Panc1 (cell line): ENCODE measurements around the gene NDUFS4. TPM values are rescaled to one million over a fixed set of nuclear protein-coding genes. Genes with fewer than 3 reads are reported as not detected.
"Not testable (repeated sequence)": the region's sequence is repeated elsewhere in the genome, so short reads cannot be mapped to it uniquely, and the experiment has no call there.

ENCODE experiments used
- ATAC-seq: fragments of 200-7000 bp; cut with Tn5 transposase; 2 replicates; pipeline ENCODE4 v1.9.1; 2020; ENCODE audit warnings: mild to moderate bottlenecking, moderate library complexity
- BruUV-seq: library from RNA; stranded (reverse); fragments of 400-500 nt; replicated peaks from 2 replicates; lab custom pipeline; 2021; lab: Mats Ljungman, UMichigan
- CTCF ChIA-PET: fragments of 300-600 bp; sonication (Branson Sonifier 250); formaldehyde crosslinking; loops from one replicate; lab custom pipeline; 2022; ENCODE audit warnings: antibody characterized with exemption; lab: Charles Lee
- POLR2A ChIA-PET: fragments of 300-600 bp; sonication (Branson Sonifier 250); formaldehyde crosslinking; loops from one replicate; lab custom pipeline; 2022; ENCODE audit warnings: antibody characterized with exemption; lab: Charles Lee
- DNase-seq: peaks from one replicate; pipeline ENCODE4 v3.0.0-alpha.2; 2010; ENCODE audit warnings: low read depth, low spot score
- H3K27ac ChIP-seq: 2 replicates; pipeline ENCODE4 v1.5.1; 2011; ENCODE audit warnings: mild to moderate bottlenecking, low read length, inconsistent platforms
- H3K27me3 ChIP-seq: fragments of 200-500 bp; sonication (Bioruptor generic); 2 replicates; pipeline ENCODE4 v1.6.0; 2014; ENCODE audit warnings: low read length, inconsistent platforms; ENCODE audit not compliant: control insufficient read depth, insufficient read depth
- H3K36me3 ChIP-seq: fragments of 200-500 bp; sonication (Bioruptor generic); 2 replicates; pipeline ENCODE4 v1.5.1; 2014; ENCODE audit warnings: inconsistent platforms, mild to moderate bottlenecking, low read length, moderate library complexity; ENCODE audit not compliant: control insufficient read depth, insufficient read depth
- H3K4me1 ChIP-seq: 2 replicates; pipeline ENCODE4 v1.5.1; 2011; ENCODE audit warnings: inconsistent platforms, mild to moderate bottlenecking, low read length, moderate library complexity; ENCODE audit not compliant: control insufficient read depth, insufficient read depth
- H3K4me3 ChIP-seq, 2 experiments: 2 replicates each; pipeline ENCODE4 v1.5.1; 2011 to 2012; ENCODE audit warnings: low read depth in 2 of 2, low read length in 2 of 2, mild to moderate bottlenecking in 2 of 2, inconsistent platforms in 1 of 2, moderate library complexity in 1 of 2
- H3K9me3 ChIP-seq: fragments of 200-500 bp; sonication (Bioruptor generic); 2 replicates; pipeline ENCODE4 v1.5.1; 2014; ENCODE audit warnings: low read depth, mild to moderate bottlenecking, inconsistent platforms, low read length, moderate library complexity; ENCODE audit not compliant: control insufficient read depth, insufficient read depth
- POLR2AphosphoS5 ChIP-seq: IDR thresholded peaks from 2 replicates; pipeline ENCODE4 v1.6.1; 2012; ENCODE audit warnings: mild to moderate bottlenecking, low read depth, low read length, moderate library complexity
- SIN3A ChIP-seq: IDR thresholded peaks from 2 replicates; pipeline ENCODE4 v1.6.1; 2012; ENCODE audit warnings: low read depth, mild to moderate bottlenecking, low read length, moderate library complexity, borderline replicate concordance; ENCODE audit not compliant: insufficient read depth
- TCF7L2 ChIP-seq: IDR thresholded peaks from 2 replicates; pipeline ENCODE4 v1.6.1; 2011; ENCODE audit warnings: mild to moderate bottlenecking, low read depth, low read length, inconsistent platforms
- in situ Hi-C: cut with HindIII; loops from 2 replicates; pipeline ENCODE4 v1.10.0; 2016; ENCODE audit warnings: low sequenced_read_pairs, low pct_unique_long_range_greater_than_20kb
- intact Hi-C: fragments of 100-400 bp; cut with micrococcal nuclease; formaldehyde crosslinking; loops from one replicate; pipeline ENCODE4 v1.10.0; 2022; ENCODE audit not compliant: unreplicated experiment
- total RNA-seq: library from RNA; stranded (reverse); gene quantifications from one replicate; pipeline ENCODE4 v1.2.1, GENCODE V29; 2021; ENCODE audit not compliant: unreplicated experiment
- TF ChIP-seq, protein P1 (sequence below): fragments of 450-650 bp; IDR thresholded peaks from 2 replicates; pipeline ENCODE4 v1.5.1; 2017; ENCODE audit warnings: mild to moderate bottlenecking
- TF ChIP-seq, protein P2 (sequence below), 2 experiments: IDR thresholded peaks; 2 replicates each; pipeline ENCODE4 v1.6.1; 2011 to 2012; ENCODE audit warnings: low read depth in 2 of 2, control low read depth in 1 of 2, low read length in 1 of 2, mild to moderate bottlenecking in 1 of 2, moderate library complexity in 1 of 2; ENCODE audit not compliant: insufficient read depth in 1 of 2

NDUFS4 gene
- total RNA-seq, 1 experiment from 2014 or later, result 86.2 TPM

DNA sequence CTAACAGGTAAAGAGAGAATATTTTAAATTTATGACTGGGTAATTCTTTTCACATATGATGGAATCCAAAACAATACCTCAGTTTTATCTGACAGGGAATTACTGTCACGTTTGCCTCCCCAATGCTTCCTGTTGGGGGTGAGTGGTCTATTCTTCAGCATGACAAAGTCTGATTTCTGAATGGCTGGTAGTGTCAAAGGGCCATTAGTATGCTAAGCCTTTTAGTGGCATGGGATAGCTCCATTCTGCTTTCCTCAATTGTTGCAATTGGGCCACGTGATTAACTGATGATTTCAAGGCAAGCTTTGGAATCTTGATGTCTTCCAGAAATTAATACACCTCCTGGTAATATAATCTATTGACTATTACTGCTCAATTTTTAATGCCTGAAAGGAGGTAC lies 14.7 kb upstream of the NDUFS4 start:
- in situ Hi-C loops, result no loop called here
- no peaks in the 10 kb centered on the region for H3K4me1 ChIP-seq
- no peak for DNase-seq
- no peaks in the 10 kb centered on the region for H3K9me3 ChIP-seq
- TF ChIP-seq POLR2AphosphoS5 (no peak), SIN3A (no peak), TCF7L2 (no peak)
- TF ChIP-seq, protein P1, sequence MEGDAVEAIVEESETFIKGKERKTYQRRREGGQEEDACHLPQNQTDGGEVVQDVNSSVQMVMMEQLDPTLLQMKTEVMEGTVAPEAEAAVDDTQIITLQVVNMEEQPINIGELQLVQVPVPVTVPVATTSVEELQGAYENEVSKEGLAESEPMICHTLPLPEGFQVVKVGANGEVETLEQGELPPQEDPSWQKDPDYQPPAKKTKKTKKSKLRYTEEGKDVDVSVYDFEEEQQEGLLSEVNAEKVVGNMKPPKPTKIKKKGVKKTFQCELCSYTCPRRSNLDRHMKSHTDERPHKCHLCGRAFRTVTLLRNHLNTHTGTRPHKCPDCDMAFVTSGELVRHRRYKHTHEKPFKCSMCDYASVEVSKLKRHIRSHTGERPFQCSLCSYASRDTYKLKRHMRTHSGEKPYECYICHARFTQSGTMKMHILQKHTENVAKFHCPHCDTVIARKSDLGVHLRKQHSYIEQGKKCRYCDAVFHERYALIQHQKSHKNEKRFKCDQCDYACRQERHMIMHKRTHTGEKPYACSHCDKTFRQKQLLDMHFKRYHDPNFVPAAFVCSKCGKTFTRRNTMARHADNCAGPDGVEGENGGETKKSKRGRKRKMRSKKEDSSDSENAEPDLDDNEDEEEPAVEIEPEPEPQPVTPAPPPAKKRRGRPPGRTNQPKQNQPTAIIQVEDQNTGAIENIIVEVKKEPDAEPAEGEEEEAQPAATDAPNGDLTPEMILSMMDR, result no peak
- TF ChIP-seq, protein P2, sequence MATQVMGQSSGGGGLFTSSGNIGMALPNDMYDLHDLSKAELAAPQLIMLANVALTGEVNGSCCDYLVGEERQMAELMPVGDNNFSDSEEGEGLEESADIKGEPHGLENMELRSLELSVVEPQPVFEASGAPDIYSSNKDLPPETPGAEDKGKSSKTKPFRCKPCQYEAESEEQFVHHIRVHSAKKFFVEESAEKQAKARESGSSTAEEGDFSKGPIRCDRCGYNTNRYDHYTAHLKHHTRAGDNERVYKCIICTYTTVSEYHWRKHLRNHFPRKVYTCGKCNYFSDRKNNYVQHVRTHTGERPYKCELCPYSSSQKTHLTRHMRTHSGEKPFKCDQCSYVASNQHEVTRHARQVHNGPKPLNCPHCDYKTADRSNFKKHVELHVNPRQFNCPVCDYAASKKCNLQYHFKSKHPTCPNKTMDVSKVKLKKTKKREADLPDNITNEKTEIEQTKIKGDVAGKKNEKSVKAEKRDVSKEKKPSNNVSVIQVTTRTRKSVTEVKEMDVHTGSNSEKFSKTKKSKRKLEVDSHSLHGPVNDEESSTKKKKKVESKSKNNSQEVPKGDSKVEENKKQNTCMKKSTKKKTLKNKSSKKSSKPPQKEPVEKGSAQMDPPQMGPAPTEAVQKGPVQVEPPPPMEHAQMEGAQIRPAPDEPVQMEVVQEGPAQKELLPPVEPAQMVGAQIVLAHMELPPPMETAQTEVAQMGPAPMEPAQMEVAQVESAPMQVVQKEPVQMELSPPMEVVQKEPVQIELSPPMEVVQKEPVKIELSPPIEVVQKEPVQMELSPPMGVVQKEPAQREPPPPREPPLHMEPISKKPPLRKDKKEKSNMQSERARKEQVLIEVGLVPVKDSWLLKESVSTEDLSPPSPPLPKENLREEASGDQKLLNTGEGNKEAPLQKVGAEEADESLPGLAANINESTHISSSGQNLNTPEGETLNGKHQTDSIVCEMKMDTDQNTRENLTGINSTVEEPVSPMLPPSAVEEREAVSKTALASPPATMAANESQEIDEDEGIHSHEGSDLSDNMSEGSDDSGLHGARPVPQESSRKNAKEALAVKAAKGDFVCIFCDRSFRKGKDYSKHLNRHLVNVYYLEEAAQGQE (IDR thresholded peaks at IDR 0.05; ENCODE audit: insufficient read depth in 1 of 2, low read depth in 2 of 2, low read length in 1 of 2), result no peak
- POLR2A ChIA-PET, result no interaction called here
- no TSS peak for BruUV-seq
- H3K27ac ChIP-seq, result no peak overlapping the region
- H3K27me3 ChIP-seq, result peaks cover 3% of the 10 kb centered on the region
- no peaks in the 10 kb centered on the region for H3K36me3 ChIP-seq
- no peak for ATAC-seq
- H3K4me3 ChIP-seq, result no peak overlapping the region
- intact Hi-C loops, result no loop called here
- CTCF ChIA-PET, result no interaction called here

DNA sequence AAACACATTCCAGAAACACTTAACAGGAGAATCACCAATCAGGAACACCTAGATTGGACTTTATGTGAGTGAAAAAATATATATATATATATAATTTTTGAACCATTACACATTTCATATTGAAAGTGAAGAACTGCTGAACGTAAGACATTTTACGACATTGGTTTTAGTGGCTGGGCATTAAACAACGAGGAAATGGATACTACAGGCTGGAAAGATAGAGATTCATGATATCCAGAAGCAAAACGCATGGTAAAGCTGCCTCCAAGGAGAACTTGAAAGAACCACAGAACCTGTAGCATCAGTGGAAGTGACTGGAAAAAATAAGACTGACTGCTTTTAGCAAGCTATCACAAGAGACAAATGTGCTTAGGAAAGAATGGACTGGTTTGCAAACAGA lies 13.2 kb upstream of the NDUFS4 start:
- ATAC-seq (no peak), DNase-seq (no peak)
- TF ChIP-seq, protein P1, result no peak
- TF ChIP-seq, protein P2 (IDR thresholded peaks at IDR 0.05; ENCODE audit: insufficient read depth in 1 of 2, low read depth in 2 of 2, low read length in 1 of 2), result no peak
- no peak for TF ChIP-seq POLR2AphosphoS5
- Histone ChIP-seq H3K27me3 (no peaks in the 10 kb centered on the region; the same call in none of the 2 replicates), H3K4me3 (no peak overlapping the region), H3K27ac (no peak overlapping the region), H3K9me3 (no peaks in the 10 kb centered on the region), H3K4me1 (no peaks in the 10 kb centered on the region), H3K36me3 (no peaks in the 10 kb centered on the region)
- BruUV-seq, result no TSS peak
- ChIA-PET CTCF (no interaction called here), POLR2A (no interaction called here)
- intact Hi-C loops, result no loop called here
- in situ Hi-C loops, result no loop called here

DNA sequence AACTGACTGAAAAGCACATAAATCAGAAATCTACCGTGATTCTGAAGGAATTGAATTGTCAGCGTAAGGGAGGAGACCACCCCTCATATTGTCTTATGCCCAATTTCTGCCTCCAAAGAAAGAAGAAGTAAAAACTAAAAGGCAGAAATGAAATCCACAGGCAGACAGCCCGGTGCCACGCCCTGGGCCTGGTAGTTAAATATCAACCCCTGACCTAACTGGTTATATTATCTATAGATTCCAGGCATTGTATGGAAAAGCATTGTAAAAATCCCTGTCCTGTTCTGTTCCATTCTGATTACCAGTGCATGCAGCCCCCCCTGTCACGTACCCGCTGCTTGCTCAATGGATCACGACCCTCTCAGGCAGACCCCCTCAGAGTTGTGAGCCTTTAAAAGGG lies 11.9 kb upstream of the NDUFS4 start:
- DNase-seq, ATAC-seq, H3K4me3 ChIP-seq, H3K36me3 ChIP-seq, H3K9me3 ChIP-seq, H3K4me1 ChIP-seq, CTCF ChIA-PET, in situ Hi-C loops, H3K27me3 ChIP-seq, intact Hi-C loops, POLR2A ChIA-PET, BruUV-seq, H3K27ac ChIP-seq: not testable (repeated sequence)
